ENCODE measurements around the gene POF1B. TPM values are rescaled to one million over a fixed set of nuclear protein-coding genes. Genes with fewer than 3 reads are reported as not detected.

Gene POF1B
- total and polyA plus RNA-seq, 2 of the 4 experiments (the other 2 are of a cell fraction), result not detected

DNA sequence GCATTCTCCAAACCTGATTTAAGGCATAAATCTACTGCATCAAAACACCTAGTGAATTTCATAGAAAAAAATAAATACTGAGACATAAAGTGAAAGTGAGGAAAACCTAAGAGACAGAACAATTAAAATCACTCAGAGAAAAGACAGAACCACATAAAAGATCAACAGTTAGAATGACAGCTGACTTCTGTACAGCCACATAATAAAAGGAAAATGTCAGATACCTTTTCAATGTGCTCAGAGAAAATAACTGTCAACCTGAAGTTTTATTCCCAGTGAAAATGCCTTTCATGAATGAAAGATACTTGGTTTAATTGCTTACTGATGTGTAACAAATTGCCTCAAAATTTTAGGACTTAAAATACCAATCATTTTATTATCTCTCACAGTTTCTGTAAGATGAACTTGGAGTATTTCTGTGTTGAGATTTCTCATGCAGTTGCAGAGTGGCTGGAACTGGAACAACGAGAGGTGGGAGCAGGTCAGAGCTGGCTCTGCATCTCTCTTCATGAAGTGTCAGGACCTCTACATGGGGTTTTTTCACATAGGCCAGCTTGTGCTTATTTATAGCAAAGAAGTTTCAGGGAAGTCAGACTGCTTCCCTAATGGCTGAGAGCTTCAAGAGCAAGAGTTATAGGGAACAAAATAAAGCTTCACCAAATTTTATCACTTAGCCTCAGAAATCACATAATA, 11.9 kb upstream of the POF1B start:
- Histone ChIP-seq H3K36me3 (ENCODE audit: control insufficient read depth, insufficient read depth, low read length) (no peaks in the 10 kb centered on the region), H4K5ac (ENCODE audit: low read depth, low read length) (no peak overlapping the region), H3K4me3 (ENCODE audit: insufficient read depth, low read depth, low read length) (no peak overlapping the region), H3K56ac (ENCODE audit: extremely low read depth, insufficient read depth, low read length) (no peak overlapping the region), H3K27ac (ENCODE audit: insufficient read depth, low read length) (no peak overlapping the region), H2BK15ac (ENCODE audit: low read depth, low read length) (no peak overlapping the region), H3K79me1 (ENCODE audit: low read depth in 1 of 2, low read length in 2 of 2) (no peaks in the 10 kb centered on the region), H3K23ac (ENCODE audit: low read depth, low read length) (no peak overlapping the region), H2AFZ (replicated peaks; ENCODE audit: low read length, poor library complexity) (no peak overlapping the region), H4K91ac (ENCODE audit: insufficient read depth, low read depth, low read length) (no peak overlapping the region), H3K9me3 (ENCODE audit: control insufficient read depth, insufficient read depth, low read length) (no peaks in the 10 kb centered on the region), H3K4ac (ENCODE audit: low read depth, low read length) (no peak overlapping the region), H3K4me2 (ENCODE audit: low read depth, low read length) (no peak overlapping the region), H3K27me3 (ENCODE audit: control insufficient read depth, insufficient read depth, low read length) (no peaks in the 10 kb centered on the region), H2BK120ac (ENCODE audit: low read depth, low read length) (no peak overlapping the region), H4K8ac (ENCODE audit: low read depth in 2 of 2, low read length in 2 of 2) (no peak overlapping the region), H2AK5ac (ENCODE audit: low read depth, low read length) (no peak overlapping the region), H2BK5ac (ENCODE audit: low read depth, low read length, poor library complexity, severe bottlenecking) (no peak overlapping the region), H3K9me1 (ENCODE audit: insufficient read depth, low read length) (no peaks in the 10 kb centered on the region), H2AK9ac (replicated peaks; ENCODE audit: low read depth, low read length, poor library complexity) (no peak overlapping the region), H3K4me1 (ENCODE audit: control insufficient read depth, insufficient read depth, low read length) (no peaks in the 10 kb centered on the region), H3K9ac (ENCODE audit: low read depth, low read length) (no peak overlapping the region), H3K18ac (ENCODE audit: low read depth, low read length) (no peak overlapping the region), H3K14ac (replicated peaks; ENCODE audit: low read depth, low read length) (no peak overlapping the region), H4K20me1 (ENCODE audit: insufficient read depth, low read length) (no peaks in the 10 kb centered on the region), H2BK20ac (ENCODE audit: low read depth, low read length) (no peak overlapping the region)
- WGBS, 2 experiments (ENCODE audit: extremely low coverage in 2 of 2, insufficient read length in 1 of 2), result no CpG with 5 or more reads among the region's 1 CpG
- dilution Hi-C loops (cut with HindIII; ENCODE audit: low sequenced_read_pairs, unreplicated experiment) (no loop called here), in situ Hi-C loops (cut with MboI; ENCODE audit: low sequenced_read_pairs) (no loop called here), intact Hi-C loops (cut with micrococcal nuclease) (no loop called here)
- ATAC-seq (ENCODE audit: low read depth) (no peak), DNase-seq (no peak)
- POLR2A ChIA-PET (ENCODE audit: unreplicated experiment), result no interaction called here
- CTCF ChIA-PET, result no interaction called here
- no TSS peak for BruUV-seq (replicated peaks)
- TF ChIP-seq RCOR1 (IDR thresholded peaks at IDR 0.05; ENCODE audit: insufficient replicate concordance, low read length) (no peak), MXI1 (IDR thresholded peaks at IDR 0.05; ENCODE audit: borderline replicate concordance, low read depth, low read length) (no peak), MAFK (IDR thresholded peaks at IDR 0.05; ENCODE audit: low read depth, low read length) (no peak), CHD1 (IDR thresholded peaks at IDR 0.05; ENCODE audit: low read depth, low read length) (no peak), NFE2L2 (IDR thresholded peaks at IDR 0.05; ENCODE audit: low read depth, low read length) (no peak), RFX5 (IDR thresholded peaks at IDR 0.05; ENCODE audit: low read depth, low read length) (no peak), BHLHE40 (IDR thresholded peaks at IDR 0.05; ENCODE audit: low read depth, low read length) (no peak), SMC3 (IDR thresholded peaks at IDR 0.05; ENCODE audit: low read depth, low read length) (no peak), CEBPB (IDR thresholded peaks at IDR 0.05; ENCODE audit: low read depth, low read length) (no peak), MAZ (IDR thresholded peaks at IDR 0.05; ENCODE audit: borderline replicate concordance, low read depth, low read length) (no peak), POLR2A (IDR thresholded peaks at IDR 0.05; ENCODE audit: low read depth, low read length) (no peak), FOS (IDR thresholded peaks at IDR 0.05; ENCODE audit: low read depth, low read length) (no peak), RAD21 (IDR thresholded peaks at IDR 0.05; ENCODE audit: low read length) (no peak)
- TF ChIP-seq, protein P1, sequence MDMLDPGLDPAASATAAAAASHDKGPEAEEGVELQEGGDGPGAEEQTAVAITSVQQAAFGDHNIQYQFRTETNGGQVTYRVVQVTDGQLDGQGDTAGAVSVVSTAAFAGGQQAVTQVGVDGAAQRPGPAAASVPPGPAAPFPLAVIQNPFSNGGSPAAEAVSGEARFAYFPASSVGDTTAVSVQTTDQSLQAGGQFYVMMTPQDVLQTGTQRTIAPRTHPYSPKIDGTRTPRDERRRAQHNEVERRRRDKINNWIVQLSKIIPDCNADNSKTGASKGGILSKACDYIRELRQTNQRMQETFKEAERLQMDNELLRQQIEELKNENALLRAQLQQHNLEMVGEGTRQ (IDR thresholded peaks at IDR 0.05; ENCODE audit: low read depth, low read length), result no peak
- TF ChIP-seq, protein P2, sequence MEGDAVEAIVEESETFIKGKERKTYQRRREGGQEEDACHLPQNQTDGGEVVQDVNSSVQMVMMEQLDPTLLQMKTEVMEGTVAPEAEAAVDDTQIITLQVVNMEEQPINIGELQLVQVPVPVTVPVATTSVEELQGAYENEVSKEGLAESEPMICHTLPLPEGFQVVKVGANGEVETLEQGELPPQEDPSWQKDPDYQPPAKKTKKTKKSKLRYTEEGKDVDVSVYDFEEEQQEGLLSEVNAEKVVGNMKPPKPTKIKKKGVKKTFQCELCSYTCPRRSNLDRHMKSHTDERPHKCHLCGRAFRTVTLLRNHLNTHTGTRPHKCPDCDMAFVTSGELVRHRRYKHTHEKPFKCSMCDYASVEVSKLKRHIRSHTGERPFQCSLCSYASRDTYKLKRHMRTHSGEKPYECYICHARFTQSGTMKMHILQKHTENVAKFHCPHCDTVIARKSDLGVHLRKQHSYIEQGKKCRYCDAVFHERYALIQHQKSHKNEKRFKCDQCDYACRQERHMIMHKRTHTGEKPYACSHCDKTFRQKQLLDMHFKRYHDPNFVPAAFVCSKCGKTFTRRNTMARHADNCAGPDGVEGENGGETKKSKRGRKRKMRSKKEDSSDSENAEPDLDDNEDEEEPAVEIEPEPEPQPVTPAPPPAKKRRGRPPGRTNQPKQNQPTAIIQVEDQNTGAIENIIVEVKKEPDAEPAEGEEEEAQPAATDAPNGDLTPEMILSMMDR (conservative IDR thresholded peaks at IDR 0.05; ENCODE audit: low read depth, low read length), result no peak
- TF ChIP-seq, protein P3, sequence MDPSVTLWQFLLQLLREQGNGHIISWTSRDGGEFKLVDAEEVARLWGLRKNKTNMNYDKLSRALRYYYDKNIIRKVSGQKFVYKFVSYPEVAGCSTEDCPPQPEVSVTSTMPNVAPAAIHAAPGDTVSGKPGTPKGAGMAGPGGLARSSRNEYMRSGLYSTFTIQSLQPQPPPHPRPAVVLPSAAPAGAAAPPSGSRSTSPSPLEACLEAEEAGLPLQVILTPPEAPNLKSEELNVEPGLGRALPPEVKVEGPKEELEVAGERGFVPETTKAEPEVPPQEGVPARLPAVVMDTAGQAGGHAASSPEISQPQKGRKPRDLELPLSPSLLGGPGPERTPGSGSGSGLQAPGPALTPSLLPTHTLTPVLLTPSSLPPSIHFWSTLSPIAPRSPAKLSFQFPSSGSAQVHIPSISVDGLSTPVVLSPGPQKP (IDR thresholded peaks at IDR 0.05; ENCODE audit: borderline replicate concordance, low read depth, low read length), result no peak
